Activated B cell treated with CpG ODN at 0.5 μM for 24 hours (primary cell): Measurements from ENCODE around the gene AFG3L2. TPM values are rescaled to one million over a fixed set of nuclear protein-coding genes. Genes with fewer than 3 reads are reported as not detected.

Experiments
- ATAC-seq: fragments of 200-7000 bp; cut with Tn5 transposase; one replicate; pipeline ENCODE4 v1.10.0; 2021; ENCODE audit warnings: low read depth, mild to moderate bottlenecking, moderate library complexity
- CTCF ChIA-PET: fragments of 350-600 bp; sonication (Branson Sonifier 250); formaldehyde crosslinking; loops from one replicate; lab custom pipeline; 2021; ENCODE audit warnings: antibody characterized with exemption; lab: Charles Lee
- POLR2A ChIA-PET: fragments of 350-600 bp; sonication (Branson Sonifier 250); formaldehyde crosslinking; loops from one replicate; lab custom pipeline; 2021; ENCODE audit warnings: antibody characterized with exemption; lab: Charles Lee
- DNase-seq: peaks from one replicate; pipeline ENCODE4 v3.0.0; 2022
- H3K27ac Mint-ChIP-seq: one replicate; pipeline ENCODE4 v1.8.0; 2020; ENCODE audit warnings: mixed read lengths
- H3K27me3 Mint-ChIP-seq: one replicate; pipeline ENCODE4 v1.8.0; 2021; ENCODE audit warnings: mixed read lengths
- H3K36me3 Mint-ChIP-seq: one replicate; pipeline ENCODE4 v1.8.0; 2021; ENCODE audit warnings: low read depth, mixed read lengths
- H3K4me1 Mint-ChIP-seq: one replicate; pipeline ENCODE4 v1.8.0; 2021; ENCODE audit warnings: mixed read lengths
- H3K4me3 Mint-ChIP-seq: one replicate; pipeline ENCODE4 v1.8.0; 2020; ENCODE audit warnings: mild to moderate bottlenecking, mixed read lengths
- H3K9me3 Mint-ChIP-seq: one replicate; pipeline ENCODE4 v1.8.0; 2020; ENCODE audit warnings: mixed read lengths
- intact Hi-C: fragments of 100-400 bp; cut with micrococcal nuclease; formaldehyde crosslinking; loops from one replicate; pipeline ENCODE4 v1.15.1; 2024
- total RNA-seq: library from RNA; stranded (reverse); gene quantifications from 2 replicates; pipeline ENCODE4 v1.2.3, GENCODE V29; 2022
- TF ChIP-seq, protein P1 (sequence below): fragments of 200-600 bp; IDR thresholded peaks from one replicate; pipeline ENCODE4 v1.8.0; 2022; ENCODE audit warnings: antibody characterized with exemption, mild to moderate bottlenecking

Gene AFG3L2
- total RNA-seq, 1 donor from 2014 or later = 49.9 TPM

- intact Hi-C loops = no loop called here
- ChIA-PET POLR2A (interaction anchor here (0.7 kb wide), 1 partner anchor 27 kb away, joined by 10 read pairs; no protein-coding TSS in a partner anchor), CTCF (no interaction called here)
- H3K4me1 Mint-ChIP-seq = no peaks in the 10 kb centered on the region
- TF ChIP-seq, protein P1, sequence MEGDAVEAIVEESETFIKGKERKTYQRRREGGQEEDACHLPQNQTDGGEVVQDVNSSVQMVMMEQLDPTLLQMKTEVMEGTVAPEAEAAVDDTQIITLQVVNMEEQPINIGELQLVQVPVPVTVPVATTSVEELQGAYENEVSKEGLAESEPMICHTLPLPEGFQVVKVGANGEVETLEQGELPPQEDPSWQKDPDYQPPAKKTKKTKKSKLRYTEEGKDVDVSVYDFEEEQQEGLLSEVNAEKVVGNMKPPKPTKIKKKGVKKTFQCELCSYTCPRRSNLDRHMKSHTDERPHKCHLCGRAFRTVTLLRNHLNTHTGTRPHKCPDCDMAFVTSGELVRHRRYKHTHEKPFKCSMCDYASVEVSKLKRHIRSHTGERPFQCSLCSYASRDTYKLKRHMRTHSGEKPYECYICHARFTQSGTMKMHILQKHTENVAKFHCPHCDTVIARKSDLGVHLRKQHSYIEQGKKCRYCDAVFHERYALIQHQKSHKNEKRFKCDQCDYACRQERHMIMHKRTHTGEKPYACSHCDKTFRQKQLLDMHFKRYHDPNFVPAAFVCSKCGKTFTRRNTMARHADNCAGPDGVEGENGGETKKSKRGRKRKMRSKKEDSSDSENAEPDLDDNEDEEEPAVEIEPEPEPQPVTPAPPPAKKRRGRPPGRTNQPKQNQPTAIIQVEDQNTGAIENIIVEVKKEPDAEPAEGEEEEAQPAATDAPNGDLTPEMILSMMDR = no peak
- H3K9me3 Mint-ChIP-seq = no peaks in the 10 kb centered on the region
- DNase-seq = no peak
- H3K4me3 Mint-ChIP-seq = no peak overlapping the region
- no peak for ATAC-seq
- H3K27ac Mint-ChIP-seq = no peak overlapping the region
- peaks cover 87% of the 10 kb centered on the region for H3K36me3 Mint-ChIP-seq
- H3K27me3 Mint-ChIP-seq = no peaks in the 10 kb centered on the region
These were observed 30.8 kb downstream of the AFG3L2 start for GRCh38 chr18:12346240-12346565.

GRCh38 chr18:12345491-12346239, 31.4 kb downstream of the AFG3L2 start:
- DNase-seq = no peak
- Mint-ChIP-seq H3K9me3 (no peaks in the 10 kb centered on the region), H3K27me3 (no peaks in the 10 kb centered on the region), H3K36me3 (peaks cover 85% of the 10 kb centered on the region), H3K4me3 (no peak overlapping the region), H3K27ac (no peak overlapping the region), H3K4me1 (no peaks in the 10 kb centered on the region)
- TF ChIP-seq, protein P1 = no peak
- ChIA-PET POLR2A (no interaction called here), CTCF (no interaction called here)
- intact Hi-C loops = no loop called here
- ATAC-seq = no peak

DNA sequence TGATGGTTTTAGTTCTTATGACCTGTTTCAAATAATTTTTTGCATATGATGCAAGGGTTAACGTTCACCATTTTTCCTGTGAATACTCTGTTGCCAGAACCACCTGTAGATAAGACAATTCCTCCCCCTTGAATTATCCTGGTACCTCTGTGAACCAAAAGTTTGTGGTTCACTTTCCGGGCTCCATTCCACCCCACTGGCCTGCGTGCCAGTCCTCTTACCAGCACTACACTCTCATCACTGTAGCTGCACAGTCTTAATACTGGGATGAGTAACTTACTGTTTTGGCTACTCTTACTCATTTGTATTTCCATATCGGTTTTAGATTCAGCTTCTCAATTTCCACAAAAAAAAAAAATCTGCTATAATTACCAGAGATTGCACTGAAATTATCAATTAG, 34.4 kb downstream of the AFG3L2 start:
- Mint-ChIP-seq H3K9me3 (no peaks in the 10 kb centered on the region), H3K4me1 (no peaks in the 10 kb centered on the region), H3K36me3 (peaks cover 77% of the 10 kb centered on the region), H3K4me3 (no peak overlapping the region), H3K27me3 (no peaks in the 10 kb centered on the region), H3K27ac (no peak overlapping the region)
- DNase-seq (no peak), ATAC-seq (no peak)
- ChIA-PET POLR2A (no interaction called here), CTCF (no interaction called here)
- TF ChIP-seq, protein P1 = no peak
- intact Hi-C loops = no loop called here

DNA sequence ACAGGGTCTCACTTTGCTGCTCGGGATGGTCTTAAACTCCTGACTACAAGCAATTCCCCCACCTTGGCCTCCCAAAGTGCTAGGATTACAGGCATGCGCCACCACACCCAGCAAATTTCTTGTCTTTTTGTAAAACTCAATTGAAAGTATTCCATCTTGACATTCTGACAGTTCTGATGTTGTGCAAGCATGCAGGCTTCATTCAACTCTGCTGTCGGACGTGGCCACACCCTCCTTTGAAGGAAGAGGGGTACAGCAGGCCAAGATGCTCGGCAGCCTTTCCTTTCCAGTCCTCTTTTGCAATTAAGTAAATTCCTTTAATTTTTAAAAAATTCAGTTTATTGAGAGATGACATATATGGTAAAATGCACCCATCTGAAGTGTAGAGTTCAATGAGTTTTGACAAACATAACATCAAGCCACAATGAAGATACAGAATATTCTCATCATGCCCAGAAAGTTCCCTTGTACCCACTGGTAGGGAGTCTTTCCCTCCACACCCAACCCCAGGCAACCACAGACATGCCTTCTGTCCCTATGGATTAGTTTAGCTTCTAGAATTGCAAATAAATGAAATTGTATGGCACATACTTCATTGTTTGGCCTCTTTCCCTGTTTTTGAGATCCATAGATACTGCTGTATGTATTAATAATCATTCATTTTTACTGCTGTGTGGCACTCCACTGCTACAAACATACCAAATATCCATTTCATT, 35.9 kb downstream of the AFG3L2 start:
- no peak overlapping the region for H3K27ac Mint-ChIP-seq
- TF ChIP-seq, protein P1 = no peak
- no peaks in the 10 kb centered on the region for H3K27me3 Mint-ChIP-seq
- H3K4me1 Mint-ChIP-seq = no peaks in the 10 kb centered on the region
- ChIA-PET POLR2A (no interaction called here), CTCF (no interaction called here)
- peaks cover 77% of the 10 kb centered on the region for H3K36me3 Mint-ChIP-seq
- no peak overlapping the region for H3K4me3 Mint-ChIP-seq
- intact Hi-C loops = no loop called here
- ATAC-seq (no peak), DNase-seq (no peak)
- no peaks in the 10 kb centered on the region for H3K9me3 Mint-ChIP-seq

GRCh38 chr18:12338382-12338781, 38.6 kb downstream of the AFG3L2 start:
- POLR2A ChIA-PET = no interaction called here
- H3K4me1 Mint-ChIP-seq = no peaks in the 10 kb centered on the region
- no peaks in the 10 kb centered on the region for H3K27me3 Mint-ChIP-seq
- H3K9me3 Mint-ChIP-seq = no peaks in the 10 kb centered on the region
- H3K27ac Mint-ChIP-seq = no peak overlapping the region
- CTCF ChIA-PET = interaction anchor here (1.4 kb wide), 1 partner anchor 11 kb away, joined by 3 read pairs; no protein-coding TSS in a partner anchor
- peaks cover 80% of the 10 kb centered on the region for H3K36me3 Mint-ChIP-seq
- DNase-seq = no peak
- no peak overlapping the region for H3K4me3 Mint-ChIP-seq
- no peak for ATAC-seq
- intact Hi-C loops = no loop called here
- TF ChIP-seq, protein P1 = no peak
